ENCODE data around the gene POR. TPM values are rescaled to one million over a fixed set of nuclear protein-coding genes. Genes with fewer than 3 reads are reported as not detected.

POR gene
- total RNA-seq, 1 experiment from 2014 or later, result 168 TPM

GRCh38 chr7:75998038-75998437, 83.1 kb downstream of the POR start:
- intact Hi-C loops (cut with micrococcal nuclease; ENCODE audit: unreplicated experiment), result loop anchor here (10.0 kb wide), 1 partner anchor 123 kb away; the partner anchor contains the start of gene RHBDD2
- DNase-seq (ENCODE audit: low read depth, low spot score), result no peak
- Histone ChIP-seq H3K36me3 (ENCODE audit: control insufficient read depth, insufficient read depth, low read length) (peaks cover 2% of the 10 kb centered on the region; the same call in 1 of the 2 replicates), H3K27me3 (ENCODE audit: control insufficient read depth, insufficient read depth, low read length) (no peaks in the 10 kb centered on the region), H3K27ac (ENCODE audit: low read length) (no peak overlapping the region), H3K4me1 (ENCODE audit: control insufficient read depth, insufficient read depth, low read length) (peaks cover 11% of the 10 kb centered on the region), H3K9me3 (ENCODE audit: control insufficient read depth, insufficient read depth, low read depth, low read length) (no peaks in the 10 kb centered on the region), H3K4me3 (ENCODE audit: low read depth in 2 of 2, low read length in 2 of 2) (no peak overlapping the region)
- ChIA-PET POLR2A (no interaction called here), CTCF (no interaction called here)
- BruUV-seq (replicated peaks), result no TSS peak
- ATAC-seq, result no peak
- TF ChIP-seq, protein P1, sequence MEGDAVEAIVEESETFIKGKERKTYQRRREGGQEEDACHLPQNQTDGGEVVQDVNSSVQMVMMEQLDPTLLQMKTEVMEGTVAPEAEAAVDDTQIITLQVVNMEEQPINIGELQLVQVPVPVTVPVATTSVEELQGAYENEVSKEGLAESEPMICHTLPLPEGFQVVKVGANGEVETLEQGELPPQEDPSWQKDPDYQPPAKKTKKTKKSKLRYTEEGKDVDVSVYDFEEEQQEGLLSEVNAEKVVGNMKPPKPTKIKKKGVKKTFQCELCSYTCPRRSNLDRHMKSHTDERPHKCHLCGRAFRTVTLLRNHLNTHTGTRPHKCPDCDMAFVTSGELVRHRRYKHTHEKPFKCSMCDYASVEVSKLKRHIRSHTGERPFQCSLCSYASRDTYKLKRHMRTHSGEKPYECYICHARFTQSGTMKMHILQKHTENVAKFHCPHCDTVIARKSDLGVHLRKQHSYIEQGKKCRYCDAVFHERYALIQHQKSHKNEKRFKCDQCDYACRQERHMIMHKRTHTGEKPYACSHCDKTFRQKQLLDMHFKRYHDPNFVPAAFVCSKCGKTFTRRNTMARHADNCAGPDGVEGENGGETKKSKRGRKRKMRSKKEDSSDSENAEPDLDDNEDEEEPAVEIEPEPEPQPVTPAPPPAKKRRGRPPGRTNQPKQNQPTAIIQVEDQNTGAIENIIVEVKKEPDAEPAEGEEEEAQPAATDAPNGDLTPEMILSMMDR (IDR thresholded peaks at IDR 0.05), result no peak
- TF ChIP-seq POLR2AphosphoS5 (IDR thresholded peaks at IDR 0.05; ENCODE audit: low read depth, low read length), result no peak
- TF ChIP-seq SIN3A (IDR thresholded peaks at IDR 0.05; ENCODE audit: borderline replicate concordance, insufficient read depth, low read depth, low read length), result no peak
- TF ChIP-seq TCF7L2 (IDR thresholded peaks at IDR 0.05; ENCODE audit: low read depth, low read length), result no peak
- no peak for TF ChIP-seq REST (IDR thresholded peaks at IDR 0.05; ENCODE audit: insufficient read depth in 1 of 2, low read depth in 2 of 2, low read length in 1 of 2)
- in situ Hi-C loops (cut with HindIII; ENCODE audit: low pct_unique_long_range_greater_than_20kb, low sequenced_read_pairs), result no loop called here

DNA sequence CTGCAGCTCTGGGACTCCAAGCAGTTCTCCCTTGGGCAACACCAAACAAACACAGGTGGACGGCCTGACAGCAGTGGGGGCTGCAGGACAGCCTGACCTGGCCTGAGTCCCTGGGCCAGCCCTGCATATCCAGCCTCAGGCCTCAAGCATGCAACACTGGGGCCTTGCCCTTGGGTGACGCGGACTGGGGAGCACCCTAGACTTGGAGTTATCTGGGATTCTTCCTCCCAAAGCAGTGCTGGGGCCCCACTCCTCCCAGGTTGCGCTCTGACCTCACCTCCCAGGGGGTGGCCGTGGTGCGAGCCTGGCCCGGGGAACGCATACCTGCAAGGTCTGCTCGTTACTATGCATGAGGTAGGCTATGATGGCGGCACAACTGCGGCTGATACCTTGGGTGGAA, 85.6 kb downstream of the POR start:
- Histone ChIP-seq H3K9me3 (ENCODE audit: control insufficient read depth, insufficient read depth, low read depth, low read length) (no peaks in the 10 kb centered on the region), H3K27ac (ENCODE audit: low read length) (no peak overlapping the region), H3K27me3 (ENCODE audit: control insufficient read depth, insufficient read depth, low read length) (no peaks in the 10 kb centered on the region), H3K4me3 (ENCODE audit: low read depth in 2 of 2, low read length in 2 of 2) (no peak overlapping the region), H3K4me1 (ENCODE audit: control insufficient read depth, insufficient read depth, low read length) (no peaks in the 10 kb centered on the region), H3K36me3 (ENCODE audit: control insufficient read depth, insufficient read depth, low read length) (peaks cover 5% of the 10 kb centered on the region)
- ChIA-PET POLR2A (no interaction called here), CTCF (no interaction called here)
- intact Hi-C loops (cut with micrococcal nuclease; ENCODE audit: unreplicated experiment) (no loop called here), in situ Hi-C loops (cut with HindIII; ENCODE audit: low pct_unique_long_range_greater_than_20kb, low sequenced_read_pairs) (no loop called here)
- ATAC-seq (no peak), DNase-seq (ENCODE audit: low read depth, low spot score) (no peak)
- TF ChIP-seq SIN3A (IDR thresholded peaks at IDR 0.05; ENCODE audit: borderline replicate concordance, insufficient read depth, low read depth, low read length) (no peak), POLR2AphosphoS5 (IDR thresholded peaks at IDR 0.05; ENCODE audit: low read depth, low read length) (no peak), TCF7L2 (IDR thresholded peaks at IDR 0.05; ENCODE audit: low read depth, low read length) (no peak), REST (IDR thresholded peaks at IDR 0.05; ENCODE audit: insufficient read depth in 1 of 2, low read depth in 2 of 2, low read length in 1 of 2) (no peak)
- TF ChIP-seq, protein P1 (IDR thresholded peaks at IDR 0.05), result no peak
- no TSS peak for BruUV-seq (replicated peaks)

All from Panc1 (cell line).